ENCODE data around the gene GNB5. TPM values are rescaled to one million over a fixed set of nuclear protein-coding genes. Genes with fewer than 3 reads are reported as not detected.

Gene GNB5
- total RNA-seq, 3 donors from 2014 or later: 5.5 to 23.0 (median 6.3) TPM

DNA sequence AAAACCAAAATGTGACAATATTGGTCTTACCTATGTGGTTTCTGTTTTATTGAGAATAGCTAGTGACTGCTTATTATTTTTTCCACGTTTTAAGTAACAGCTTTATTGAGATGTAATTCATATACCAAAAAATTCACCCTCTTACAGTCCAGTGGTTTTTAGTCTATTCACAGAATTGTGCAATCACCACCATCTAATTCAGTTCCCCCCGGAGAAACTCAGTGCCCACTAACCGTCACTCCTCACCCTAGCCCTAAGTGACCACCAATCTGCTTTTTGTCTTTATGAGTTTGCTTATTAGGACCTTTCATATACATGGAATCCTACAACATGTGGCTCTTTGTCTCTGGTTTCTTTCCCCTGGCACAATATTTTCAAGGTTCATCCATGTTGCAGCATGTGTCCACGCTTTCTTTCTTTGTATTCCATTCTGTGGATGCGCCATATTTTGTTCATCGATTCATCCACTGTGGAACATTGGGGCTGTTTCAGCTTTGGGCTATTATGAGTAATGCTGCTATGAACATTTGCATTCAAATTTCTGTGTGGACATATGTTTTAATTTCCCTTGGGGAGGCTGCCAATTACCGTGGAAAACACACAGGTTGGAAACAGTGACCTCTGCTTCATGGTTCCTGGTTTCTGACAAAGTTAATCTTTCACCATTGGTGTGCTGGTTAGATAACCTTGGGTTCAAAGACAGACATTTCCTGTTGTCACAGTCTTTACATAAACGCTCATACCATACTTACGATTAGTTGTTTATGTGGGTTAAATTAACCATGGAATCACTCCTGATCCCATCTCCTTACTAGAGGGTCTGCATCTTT is 75.4 kb downstream of the GNB5 start:
- Histone ChIP-seq H3K9me3 (no peaks in the 10 kb centered on the region), H3K36me3 (ENCODE audit: low read depth) (no peaks in the 10 kb centered on the region), H3K4me1 (ENCODE audit: low read depth) (peaks cover 11% of the 10 kb centered on the region), H3K4me3 (no peak overlapping the region)
- DNase-seq (peak in 1 of 3 donors; percentile 68), ATAC-seq (peak; percentile 86)
- TF ChIP-seq, protein P1, sequence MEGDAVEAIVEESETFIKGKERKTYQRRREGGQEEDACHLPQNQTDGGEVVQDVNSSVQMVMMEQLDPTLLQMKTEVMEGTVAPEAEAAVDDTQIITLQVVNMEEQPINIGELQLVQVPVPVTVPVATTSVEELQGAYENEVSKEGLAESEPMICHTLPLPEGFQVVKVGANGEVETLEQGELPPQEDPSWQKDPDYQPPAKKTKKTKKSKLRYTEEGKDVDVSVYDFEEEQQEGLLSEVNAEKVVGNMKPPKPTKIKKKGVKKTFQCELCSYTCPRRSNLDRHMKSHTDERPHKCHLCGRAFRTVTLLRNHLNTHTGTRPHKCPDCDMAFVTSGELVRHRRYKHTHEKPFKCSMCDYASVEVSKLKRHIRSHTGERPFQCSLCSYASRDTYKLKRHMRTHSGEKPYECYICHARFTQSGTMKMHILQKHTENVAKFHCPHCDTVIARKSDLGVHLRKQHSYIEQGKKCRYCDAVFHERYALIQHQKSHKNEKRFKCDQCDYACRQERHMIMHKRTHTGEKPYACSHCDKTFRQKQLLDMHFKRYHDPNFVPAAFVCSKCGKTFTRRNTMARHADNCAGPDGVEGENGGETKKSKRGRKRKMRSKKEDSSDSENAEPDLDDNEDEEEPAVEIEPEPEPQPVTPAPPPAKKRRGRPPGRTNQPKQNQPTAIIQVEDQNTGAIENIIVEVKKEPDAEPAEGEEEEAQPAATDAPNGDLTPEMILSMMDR (IDR thresholded peaks at IDR 0.05): no peak
- intact Hi-C loops (cut with DNase I, micrococcal nuclease): no loop called here

DNA sequence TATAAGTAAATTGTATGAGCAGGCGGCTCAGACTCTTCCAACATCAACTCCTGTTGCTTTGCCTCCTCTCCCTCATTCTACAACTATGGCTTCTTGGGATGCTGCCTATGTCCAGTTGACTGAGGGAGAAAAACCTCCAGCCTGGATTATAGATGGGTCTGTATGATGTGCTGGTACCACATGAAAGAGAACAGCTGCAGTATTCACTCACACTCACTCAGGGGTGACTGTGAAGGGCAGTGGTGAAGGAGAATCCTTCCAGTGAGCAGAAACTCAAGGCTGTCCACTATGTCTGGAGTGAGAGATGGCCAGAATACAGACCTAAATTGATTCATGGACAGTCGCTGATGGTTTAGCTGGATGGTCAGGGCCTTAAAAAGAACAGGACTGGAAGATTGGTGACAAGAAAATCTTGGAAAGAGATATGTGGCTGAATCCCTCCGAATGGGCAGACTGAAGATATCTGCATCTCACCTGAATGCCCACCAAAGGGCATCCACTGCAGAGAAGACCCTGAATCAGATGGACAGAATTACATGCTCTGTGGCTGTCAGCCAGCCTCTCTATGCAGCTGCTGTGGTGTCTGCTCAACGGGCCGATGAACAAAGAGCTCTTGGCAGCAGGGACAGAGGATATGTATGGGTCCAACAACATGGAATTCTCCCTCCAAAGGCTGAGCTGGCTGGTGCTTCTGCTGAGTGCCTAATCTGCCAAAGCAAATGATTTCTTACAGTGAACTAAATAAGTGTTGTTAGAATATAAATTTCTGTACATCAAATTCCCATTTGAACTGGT is 76.7 kb downstream of the GNB5 start:
- no peak for DNase-seq
- ATAC-seq: no peak
- Histone ChIP-seq H3K36me3 (ENCODE audit: low read depth) (no peaks in the 10 kb centered on the region), H3K4me1 (ENCODE audit: low read depth) (peaks cover 11% of the 10 kb centered on the region), H3K9me3 (no peaks in the 10 kb centered on the region), H3K4me3 (no peak overlapping the region)
- TF ChIP-seq, protein P1 (IDR thresholded peaks at IDR 0.05): no peak
- intact Hi-C loops (cut with DNase I, micrococcal nuclease): no loop called here

DNA sequence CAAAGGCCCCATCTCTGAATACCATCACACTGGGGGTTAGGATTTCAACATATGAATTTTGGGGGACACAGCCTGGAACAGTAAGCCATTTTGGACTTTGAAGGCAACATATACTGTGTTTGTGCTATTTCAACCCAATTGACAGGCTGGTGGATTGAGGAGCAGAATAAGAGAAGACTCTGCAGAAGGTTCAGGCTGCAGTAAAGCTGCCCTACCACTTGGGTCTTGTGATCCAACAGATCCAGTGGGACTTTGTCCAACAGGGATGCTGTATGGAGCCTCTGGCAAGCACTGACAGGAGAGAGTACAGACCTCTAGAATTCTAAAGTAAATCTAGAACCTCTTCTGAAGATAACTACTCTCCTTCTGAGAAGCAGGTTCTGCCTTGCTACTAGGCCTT is 77.5 kb downstream of the GNB5 start:
- TF ChIP-seq, protein P1 (IDR thresholded peaks at IDR 0.05): no peak
- intact Hi-C loops (cut with DNase I, micrococcal nuclease): no loop called here
- ATAC-seq: no peak

DNA sequence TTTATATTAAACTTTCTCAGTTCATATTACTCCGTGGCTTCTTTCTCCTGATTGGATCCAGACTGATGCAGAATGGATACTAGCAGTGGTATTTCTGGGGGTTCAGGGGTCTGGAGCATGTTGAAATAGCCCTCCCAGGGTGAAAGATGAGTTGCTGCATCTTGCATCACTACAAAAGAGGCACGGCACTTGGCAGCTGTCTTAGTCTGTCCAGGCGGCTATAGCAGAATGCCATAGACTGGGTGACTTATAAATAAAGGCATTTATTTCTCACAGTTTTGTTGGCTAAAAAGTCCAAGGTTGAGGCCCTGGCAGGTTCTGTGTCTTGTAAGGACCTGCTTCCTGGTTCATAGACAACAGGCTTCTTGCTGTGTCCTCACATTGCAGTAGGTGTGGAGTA is 78.0 kb downstream of the GNB5 start:
- Histone ChIP-seq H3K9me3 (no peaks in the 10 kb centered on the region), H3K36me3 (ENCODE audit: low read depth) (no peaks in the 10 kb centered on the region), H3K4me3 (no peak overlapping the region), H3K4me1 (ENCODE audit: low read depth) (peaks cover 11% of the 10 kb centered on the region)
- DNase-seq (no peak), ATAC-seq (no peak)
- TF ChIP-seq, protein P1 (IDR thresholded peaks at IDR 0.05): no peak
- intact Hi-C loops (cut with DNase I, micrococcal nuclease): no loop called here

More for the DNA sequence above, 77.5 kb downstream of the GNB5 start:
- no peak for DNase-seq
- Histone ChIP-seq H3K4me3 (no peak overlapping the region), H3K4me1 (ENCODE audit: low read depth) (peaks cover 11% of the 10 kb centered on the region), H3K36me3 (ENCODE audit: low read depth) (no peaks in the 10 kb centered on the region), H3K9me3 (no peaks in the 10 kb centered on the region)

DNA sequence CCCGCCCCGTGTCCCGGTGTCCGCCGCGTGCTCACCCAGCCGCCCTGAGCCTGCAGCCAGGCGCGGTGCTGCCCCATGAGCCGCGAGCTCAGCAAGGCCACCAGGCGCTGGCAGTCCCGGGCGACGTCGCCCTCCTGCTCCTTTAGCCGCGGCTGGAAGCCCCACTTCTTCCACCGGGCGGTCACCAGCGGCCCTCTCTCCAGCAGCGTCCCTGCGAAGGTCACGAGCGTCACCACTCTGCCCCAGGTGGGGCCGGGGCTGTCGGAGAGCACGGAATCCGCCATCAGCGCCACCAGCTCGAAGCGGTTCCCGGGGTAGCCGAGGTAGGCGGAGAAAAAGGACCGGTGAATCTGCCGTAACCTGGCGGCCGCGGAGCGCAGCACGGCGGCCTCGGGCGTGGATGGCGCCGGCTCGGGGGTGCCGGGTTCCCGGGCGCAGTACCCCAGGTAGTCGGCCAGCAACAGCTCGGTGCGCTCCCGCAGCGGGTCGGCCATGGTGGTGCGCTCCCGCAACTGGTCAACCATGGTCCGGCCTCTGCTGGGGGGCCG is 78.9 kb downstream of the GNB5 start:
- TF ChIP-seq, protein P1 (IDR thresholded peaks at IDR 0.05): no peak
- peak; percentile 80 for ATAC-seq
- Histone ChIP-seq H3K36me3 (ENCODE audit: low read depth) (no peaks in the 10 kb centered on the region), H3K9me3 (no peaks in the 10 kb centered on the region), H3K4me1 (ENCODE audit: low read depth) (peaks cover 11% of the 10 kb centered on the region), H3K4me3 (peak overlapping the region; percentile 7)
- intact Hi-C loops (cut with DNase I, micrococcal nuclease): no loop called here
- DNase-seq: peak; percentile 43 to 68 (median 62)

Measured in mucosa of descending colon (tissue), 3 donors.